ENCODE data around the gene ISYNA1.

Gene ISYNA1

GRCh38 chr19:18446811-18447359, 9.0 kb upstream of the ISYNA1 start:
- no peak for DNase-seq (ENCODE audit: low read depth)
- H3K4me3 ChIP-seq (ENCODE audit: low read depth, low read length): no peak overlapping the region

GRCh38 chr19:18446145-18446810, 8.3 kb upstream of the ISYNA1 start:
- no peak overlapping the region for H3K4me3 ChIP-seq (ENCODE audit: low read depth, low read length)
- DNase-seq (ENCODE audit: low read depth): no peak

- no peak overlapping the region for H3K4me3 ChIP-seq (ENCODE audit: low read depth, low read length)
- DNase-seq (ENCODE audit: low read depth): no peak
These were observed 7.5 kb upstream of the ISYNA1 start for GRCh38 chr19:18445262-18445948.

GRCh38 chr19:18444513-18444912, 6.6 kb upstream of the ISYNA1 start:
- no peak overlapping the region for H3K4me3 ChIP-seq (ENCODE audit: low read depth, low read length)
- no peak for DNase-seq (ENCODE audit: low read depth)

GRCh38 chr19:18443831-18444230, 5.9 kb upstream of the ISYNA1 start:
- no peak overlapping the region for H3K4me3 ChIP-seq (ENCODE audit: low read depth, low read length)
- no peak for DNase-seq (ENCODE audit: low read depth)

GRCh38 chr19:18443406-18443805, 5.5 kb upstream of the ISYNA1 start:
- no peak overlapping the region for H3K4me3 ChIP-seq (ENCODE audit: low read depth, low read length)
- DNase-seq (ENCODE audit: low read depth): no peak

GRCh38 chr19:18442941-18443340, 5.0 kb upstream of the ISYNA1 start:
- no peak overlapping the region for H3K4me3 ChIP-seq (ENCODE audit: low read depth, low read length)
- DNase-seq (ENCODE audit: low read depth): no peak

- no peak overlapping the region for H3K4me3 ChIP-seq (ENCODE audit: low read depth, low read length)
- no peak for DNase-seq (ENCODE audit: low read depth)
These were observed 4.2 kb upstream of the ISYNA1 start for GRCh38 chr19:18441804-18442788.

GRCh38 chr19:18440936-18441803, 3.2 kb upstream of the ISYNA1 start:
- no peak overlapping the region for H3K4me3 ChIP-seq (ENCODE audit: low read depth, low read length)
- DNase-seq (ENCODE audit: low read depth): no peak

GRCh38 chr19:18440415-18440877, 2.5 kb upstream of the ISYNA1 start:
- no peak for DNase-seq (ENCODE audit: low read depth)
- no peak overlapping the region for H3K4me3 ChIP-seq (ENCODE audit: low read depth, low read length)

GRCh38 chr19:18439910-18440237, 1.9 kb upstream of the ISYNA1 start:
- DNase-seq (ENCODE audit: low read depth): no peak
- H3K4me3 ChIP-seq (ENCODE audit: low read depth, low read length): no peak overlapping the region

GRCh38 chr19:18439025-18439909, 1.3 kb upstream of the ISYNA1 start:
- DNase-seq (ENCODE audit: low read depth): peak; percentile 26
- H3K4me3 ChIP-seq (ENCODE audit: low read depth, low read length): no peak overlapping the region

- no peak for DNase-seq (ENCODE audit: low read depth)
- H3K4me3 ChIP-seq (ENCODE audit: low read depth, low read length): peak overlapping the region; percentile 57
These were observed 545 bp upstream of the ISYNA1 start for GRCh38 chr19:18438331-18439024.

- H3K4me3 ChIP-seq (ENCODE audit: low read depth, low read length): peak overlapping the region; percentile 57
- DNase-seq (ENCODE audit: low read depth): peak; percentile 42
These were observed 1.1 kb downstream of the ISYNA1 start for GRCh38 chr19:18436671-18437490.

GRCh38 chr19:18435842-18436670, 1.9 kb downstream of the ISYNA1 start:
- no peak for DNase-seq (ENCODE audit: low read depth)
- no peak overlapping the region for H3K4me3 ChIP-seq (ENCODE audit: low read depth, low read length)
